ENCODE results near the gene ATL1.
"Not testable (repeated sequence)": the region's sequence is repeated elsewhere in the genome, so short reads cannot be mapped to it uniquely, and the experiment has no call there.

The ATL1 gene

GRCh38 chr14:50602035-50602434, 42.1 kb downstream of the ATL1 start:
- no peak for DNase-seq (ENCODE audit: low read depth)

DNA sequence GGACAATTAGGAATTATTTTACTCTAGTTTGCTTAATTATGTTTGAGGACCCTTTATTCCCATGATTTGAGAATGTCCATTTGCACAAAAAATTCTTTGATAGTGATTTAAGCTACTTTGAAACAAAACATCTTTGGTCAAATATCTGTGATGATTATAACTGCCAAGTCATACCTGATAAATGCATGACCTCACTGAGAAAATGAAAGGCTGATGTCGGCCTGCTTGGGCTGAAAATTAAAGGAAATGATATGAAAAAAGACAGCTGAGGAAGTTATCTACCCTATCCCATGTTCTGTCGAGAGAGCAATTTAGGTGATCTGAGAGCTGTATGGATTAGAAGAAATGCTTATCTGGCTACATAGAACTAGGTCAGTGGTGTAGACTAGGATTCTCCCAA, 43.6 kb downstream of the ATL1 start:
- DNase-seq (ENCODE audit: low read depth), result no peak

- DNase-seq (ENCODE audit: low read depth), result no peak
Measured at GRCh38 chr14:50605766-50606165, 45.8 kb downstream of the ATL1 start.

DNA sequence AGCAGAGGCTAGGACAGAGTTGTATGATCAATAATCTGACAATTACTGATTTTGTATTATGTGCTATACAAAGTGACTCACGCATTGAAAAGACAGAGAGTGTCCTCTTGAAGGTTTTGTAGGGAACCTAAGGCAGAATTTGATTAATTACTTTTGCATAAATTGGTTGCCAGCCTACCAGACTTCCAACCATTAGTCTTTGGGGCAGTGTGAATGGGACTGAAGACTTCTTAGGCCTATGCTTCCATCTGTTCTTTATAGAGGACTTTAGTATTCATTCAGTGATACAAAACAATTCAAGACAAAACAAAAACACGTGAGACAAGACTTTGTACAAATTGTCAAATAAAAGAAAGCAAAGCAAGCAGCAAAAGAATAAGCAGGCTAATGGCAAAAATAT, 46.5 kb downstream of the ATL1 start:
- DNase-seq (ENCODE audit: low read depth), result no peak

- DNase-seq (ENCODE audit: low read depth), result no peak
Measured at GRCh38 chr14:50607181-50607580, 47.2 kb downstream of the ATL1 start.

- DNase-seq (ENCODE audit: low read depth), result no peak
Measured at GRCh38 chr14:50607761-50608160, 47.8 kb downstream of the ATL1 start.

GRCh38 chr14:50608302-50608851, 48.4 kb downstream of the ATL1 start:
- DNase-seq (ENCODE audit: low read depth), result no peak

DNA sequence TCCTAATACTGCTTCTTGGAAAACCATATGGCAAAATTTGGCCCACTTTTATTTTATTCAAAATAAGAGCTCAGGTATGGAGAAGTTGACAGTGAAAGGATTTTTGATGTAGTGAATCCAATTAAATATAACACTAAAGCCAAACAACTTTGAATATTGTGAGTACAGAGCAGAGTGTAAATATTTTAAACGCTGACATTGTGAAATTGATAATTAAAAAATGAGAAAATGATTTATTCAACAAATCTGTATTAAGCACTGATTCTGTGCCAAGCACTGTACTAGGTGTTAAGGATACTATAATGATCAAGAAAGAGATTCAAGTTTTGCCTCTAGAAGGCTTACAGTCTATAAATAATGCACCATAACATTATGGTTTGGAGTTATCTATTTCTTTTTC, 50.5 kb downstream of the ATL1 start:
- DNase-seq (ENCODE audit: low read depth), result no peak

DNA sequence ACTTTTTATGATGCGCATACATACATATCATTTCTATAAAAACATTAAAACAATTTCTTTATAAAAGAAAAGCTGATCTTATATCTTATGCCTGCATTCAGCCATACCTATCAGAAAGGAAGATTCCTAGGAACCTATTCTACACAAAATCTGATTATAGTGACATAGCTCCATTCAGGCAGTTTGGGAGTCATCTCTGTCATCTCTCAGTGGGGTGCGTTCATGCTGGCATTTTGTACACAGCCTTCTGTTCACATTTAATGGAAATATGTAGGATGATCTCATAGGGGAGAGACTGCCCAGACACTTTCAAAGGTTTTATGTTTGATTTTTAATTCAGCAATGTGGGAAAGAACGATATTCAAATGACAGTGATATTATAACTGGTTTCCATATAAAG, 52.9 kb downstream of the ATL1 start:
- no peak for DNase-seq (ENCODE audit: low read depth)

GRCh38 chr14:50615056-50615455, 55.1 kb downstream of the ATL1 start:
- no peak for DNase-seq (ENCODE audit: low read depth)

- DNase-seq (ENCODE audit: low read depth), result no peak
Measured at GRCh38 chr14:50615552-50615951, 55.6 kb downstream of the ATL1 start.

GRCh38 chr14:50616275-50616674, 56.3 kb downstream of the ATL1 start:
- no peak for DNase-seq (ENCODE audit: low read depth)

DNA sequence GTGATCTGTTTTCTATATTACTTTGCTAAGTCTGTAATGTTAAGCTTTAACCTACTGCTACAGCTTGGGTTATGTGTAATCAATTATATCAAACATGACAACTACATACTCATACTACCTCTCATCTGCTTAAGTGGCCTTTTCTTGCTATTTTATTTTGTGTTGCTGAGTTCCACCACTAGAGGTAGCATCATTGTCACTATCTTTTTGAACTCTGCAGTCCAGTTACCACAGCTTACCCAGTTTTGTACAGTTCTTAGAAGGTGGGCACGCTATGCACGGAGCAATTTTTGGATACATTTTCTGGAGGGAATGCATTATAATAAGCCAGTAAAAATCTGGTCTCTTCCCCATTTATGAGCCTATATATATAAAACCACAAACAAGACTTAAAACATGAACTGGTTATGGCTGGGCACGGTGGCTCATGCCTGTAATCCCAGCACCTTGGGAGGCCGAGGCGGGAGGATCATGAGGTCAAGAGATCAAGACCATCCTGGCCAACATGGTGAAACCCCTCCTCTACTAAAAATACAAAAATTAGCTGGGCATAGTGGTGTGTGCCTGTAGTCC, 59.7 kb downstream of the ATL1 start:
- no peak for DNase-seq (ENCODE audit: low read depth)

DNA sequence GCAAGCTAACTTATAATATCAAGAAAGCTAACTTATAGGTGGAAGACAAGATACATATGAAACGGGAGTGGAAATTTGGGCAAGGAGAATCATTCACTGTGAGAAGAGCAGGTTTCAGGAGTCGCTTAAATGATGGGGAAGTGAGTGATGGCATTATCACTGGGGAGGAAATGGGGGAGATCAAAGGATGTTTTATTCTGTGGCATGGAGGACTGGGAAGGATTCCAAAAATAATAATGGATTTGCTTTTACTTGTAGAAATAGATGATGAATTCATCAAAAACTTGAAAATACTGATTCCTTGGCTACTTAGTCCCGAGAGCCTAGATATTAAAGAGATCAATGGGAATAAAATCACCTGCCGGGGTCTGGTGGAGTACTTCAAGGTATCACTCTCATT, 60.4 kb downstream of the ATL1 start:
- no peak for DNase-seq (ENCODE audit: low read depth)

DNA sequence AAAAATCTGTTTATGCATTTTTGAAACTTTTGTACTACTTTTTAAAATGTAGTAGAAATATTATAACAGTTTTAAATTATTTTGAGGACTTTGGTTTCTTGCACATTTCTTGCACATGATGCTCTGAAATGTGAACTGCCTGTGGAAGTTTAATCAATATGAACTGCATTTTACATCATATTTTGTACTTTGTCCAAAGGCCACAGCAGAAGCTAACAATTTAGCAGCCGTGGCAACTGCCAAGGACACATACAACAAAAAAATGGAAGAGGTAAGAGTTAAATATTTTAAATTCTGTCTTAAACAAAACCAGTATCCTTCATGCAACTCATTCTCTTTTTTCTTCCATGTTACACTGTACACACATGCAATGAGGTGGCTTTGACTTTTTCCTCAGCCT, 63.0 kb downstream of the ATL1 start:
- no peak for DNase-seq (ENCODE audit: low read depth)

DNA sequence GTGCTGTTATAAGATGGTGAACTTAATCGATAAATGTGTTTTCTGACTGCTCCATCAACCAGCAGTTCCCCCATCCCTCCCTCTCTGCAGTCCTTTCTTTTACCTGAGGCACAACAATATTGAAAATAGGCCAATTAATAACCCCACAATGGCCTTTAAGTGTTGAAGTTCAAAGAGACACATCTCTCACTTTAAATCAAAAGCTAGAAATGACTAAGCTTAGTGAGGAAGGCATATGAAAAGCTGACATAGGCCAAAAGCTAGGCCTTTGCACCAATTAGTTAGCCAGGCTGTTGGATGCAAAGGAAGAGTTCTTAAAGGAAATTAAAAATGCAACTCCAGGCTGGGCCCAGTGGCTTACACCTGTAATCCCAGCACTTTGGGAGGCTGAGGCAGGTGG, 64.5 kb downstream of the ATL1 start:
- DNase-seq (ENCODE audit: low read depth), result no peak

GRCh38 chr14:50624947-50625346, 65.0 kb downstream of the ATL1 start:
- DNase-seq (ENCODE audit: low read depth), result not testable (repeated sequence)

DNA sequence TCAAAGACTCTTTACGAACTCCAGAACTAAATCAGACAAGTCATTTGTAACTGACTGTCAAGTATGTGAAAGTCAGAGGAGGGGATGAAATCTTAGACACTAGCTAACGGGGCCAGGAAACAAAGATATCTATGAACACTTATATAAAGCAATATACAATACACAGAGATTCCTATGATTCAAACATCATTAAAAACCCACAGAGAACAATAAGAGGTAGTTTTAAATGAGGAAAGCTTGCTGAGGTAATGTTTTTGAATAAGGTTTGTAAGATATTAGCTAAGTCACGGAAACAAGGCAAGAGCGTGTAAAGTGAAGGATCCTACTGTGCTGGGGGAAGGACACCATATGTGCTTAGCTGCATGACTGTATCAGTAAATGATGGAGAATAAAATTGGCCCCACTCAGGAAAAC, 71.5 kb downstream of the ATL1 start:
- DNase-seq (ENCODE audit: low read depth), result no peak

GRCh38 chr14:50633954-50634353, 74.0 kb downstream of the ATL1 start:
- DNase-seq (ENCODE audit: low read depth), result no peak

DNA sequence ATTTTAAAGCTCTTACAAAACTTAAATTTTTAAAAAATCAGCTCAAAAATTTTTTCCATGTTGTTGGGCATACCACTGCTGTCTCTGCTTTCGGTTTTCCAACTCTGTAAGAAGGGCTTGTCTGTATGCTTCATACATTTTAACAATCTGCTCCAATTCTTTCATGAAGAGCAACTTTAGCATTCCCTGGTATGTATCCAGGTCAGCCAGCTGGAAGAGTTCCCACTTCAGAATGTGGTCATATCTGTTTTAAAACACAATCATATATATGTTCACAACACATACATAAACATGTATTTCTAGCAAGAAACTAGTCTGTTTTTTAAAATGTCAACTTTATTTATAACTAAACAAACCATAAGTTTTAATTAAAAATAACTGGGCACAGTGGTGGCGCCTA, 75.2 kb downstream of the ATL1 start:
- no peak for DNase-seq (ENCODE audit: low read depth)

DNA sequence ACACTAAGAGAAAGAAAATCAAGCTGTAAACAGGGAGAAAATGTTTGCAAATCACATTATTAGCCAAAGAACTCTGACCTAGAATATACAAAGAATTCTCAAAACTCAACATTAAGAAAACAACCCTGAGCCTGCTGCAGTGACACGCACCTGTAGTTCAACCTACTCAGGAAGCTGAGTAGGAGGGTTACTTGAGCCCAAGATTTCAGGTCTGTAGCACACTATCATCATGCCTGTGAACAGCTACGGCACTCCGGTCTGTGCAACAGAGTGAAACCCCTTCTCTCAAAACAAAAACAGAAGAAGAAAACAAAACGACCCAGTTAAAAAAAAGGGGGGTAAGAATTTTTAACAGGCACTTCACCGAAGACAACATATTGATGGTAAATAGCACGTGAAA, 87.3 kb downstream of the ATL1 start:
- DNase-seq (ENCODE audit: low read depth), result no peak

DNA sequence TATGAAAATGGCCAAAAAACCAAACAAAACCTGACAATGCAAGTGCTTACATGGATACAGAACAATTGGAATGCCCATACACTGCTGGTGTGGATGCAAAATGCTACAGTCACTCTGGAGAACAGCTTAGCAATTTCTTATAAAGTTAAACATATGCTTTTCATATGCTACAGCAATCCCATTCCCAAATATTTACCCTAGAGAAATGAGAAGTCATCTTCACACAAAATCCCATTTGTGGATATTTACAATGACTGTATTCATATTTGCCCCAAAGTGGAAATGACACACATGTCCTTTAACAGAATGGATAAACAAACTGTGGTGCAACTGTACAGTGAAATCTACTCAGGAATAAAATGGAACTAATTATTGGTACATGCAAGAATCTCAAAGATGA, 87.8 kb downstream of the ATL1 start:
- DNase-seq (ENCODE audit: low read depth), result no peak

GRCh38 chr14:50649691-50650090, 89.7 kb downstream of the ATL1 start:
- DNase-seq (ENCODE audit: low read depth), result no peak

DNA sequence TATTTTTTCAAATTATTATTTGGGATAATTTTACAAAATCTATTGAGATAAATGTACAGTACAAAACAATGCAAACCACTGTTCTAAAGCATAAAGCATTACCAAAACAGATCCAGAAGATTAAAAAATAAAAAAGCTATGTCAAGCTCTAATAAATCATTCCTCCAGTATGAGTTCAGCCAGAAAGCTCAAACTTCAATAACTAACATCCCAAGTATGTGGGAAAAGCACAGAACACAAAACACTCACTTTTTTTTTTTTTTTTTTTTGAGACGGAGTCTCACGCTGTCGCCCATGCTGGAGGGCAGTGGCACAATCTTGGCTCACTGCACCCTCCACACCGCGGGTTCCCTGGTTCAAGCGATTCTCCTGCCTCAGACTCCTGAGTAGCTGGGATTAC, 96.8 kb downstream of the ATL1 start:
- no peak for DNase-seq (ENCODE audit: low read depth)

GRCh38 chr14:50657753-50658152, 97.8 kb downstream of the ATL1 start:
- no peak for DNase-seq (ENCODE audit: low read depth)

All from T-helper 22 cell (primary cell).